BLaER1 (cell line): ENCODE results near the gene CCDC175.

ENCODE experiments used
- H3K27ac ChIP-seq: shearing (Covaris generic); formaldehyde crosslinking; 2 replicates; pipeline ENCODE4 v1.8.1; 2022
- H3K27me3 ChIP-seq: shearing (Covaris generic); formaldehyde crosslinking; 2 replicates; pipeline ENCODE4 v1.8.1; 2022
- H3K36me3 ChIP-seq: shearing (Covaris generic); formaldehyde crosslinking; 2 replicates; pipeline ENCODE4 v1.8.1; 2022
- H3K4me1 ChIP-seq: shearing (Covaris generic); formaldehyde crosslinking; 2 replicates; pipeline ENCODE4 v1.8.1; 2022
- H3K4me2 ChIP-seq: shearing (Covaris generic); formaldehyde crosslinking; 2 replicates; pipeline ENCODE4 v1.8.1; 2022
- H3K4me3 ChIP-seq: shearing (Covaris generic); formaldehyde crosslinking; 2 replicates; pipeline ENCODE4 v1.8.1; 2022
- H3K9ac ChIP-seq: shearing (Covaris generic); formaldehyde crosslinking; 2 replicates; pipeline ENCODE4 v1.8.1; 2022
- H3K9me3 ChIP-seq: shearing (Covaris generic); formaldehyde crosslinking; 2 replicates; pipeline ENCODE4 v1.8.1; 2022
- H4K20me1 ChIP-seq: shearing (Covaris generic); formaldehyde crosslinking; 2 replicates; pipeline ENCODE4 v1.8.1; 2022
- Cebpa-rat ChIP-seq: shearing (Covaris generic); IDR thresholded peaks from 2 replicates; pipeline ENCODE4 v1.8.1; 2022

Gene CCDC175

DNA sequence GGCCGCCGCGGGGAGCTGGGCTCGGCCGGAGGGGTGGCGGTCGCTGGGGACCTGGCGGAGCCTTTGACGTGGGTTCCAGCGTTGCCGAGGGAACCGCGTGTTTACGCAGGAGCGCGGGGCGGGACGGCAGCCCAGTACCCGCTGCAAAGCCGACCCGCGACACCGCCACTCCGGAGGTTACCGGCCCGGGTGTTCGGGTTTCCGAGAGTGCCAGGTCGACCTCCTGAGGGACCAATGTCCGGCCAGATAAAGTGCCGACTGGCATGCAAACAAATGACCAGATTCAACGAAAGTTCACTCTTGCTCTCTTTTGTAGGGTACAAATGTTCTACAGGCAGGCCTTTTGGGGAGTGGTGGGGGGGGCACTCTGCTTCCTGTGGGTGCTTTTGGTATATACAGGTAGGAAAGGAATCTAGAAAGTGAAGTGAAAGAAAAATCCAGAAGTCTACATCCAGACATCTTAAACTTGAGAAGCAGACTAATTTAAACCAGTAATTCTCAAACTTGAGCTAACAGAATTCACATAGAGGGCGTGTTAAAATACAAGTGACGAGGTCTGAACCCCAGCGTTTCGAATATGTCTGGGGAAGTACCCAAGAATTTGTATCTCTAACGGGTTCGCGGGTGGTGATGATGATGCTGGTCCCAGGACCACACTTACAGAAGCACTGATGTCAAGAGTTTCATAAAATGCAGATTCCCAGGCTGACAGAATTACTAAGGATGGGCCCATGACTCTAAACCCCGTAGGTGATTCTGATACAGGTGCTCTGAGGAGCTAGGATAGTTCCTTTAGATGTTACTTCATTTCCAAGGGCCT is 111.1 kb downstream of the CCDC175 start, which contains the start of gene GPR135:
Gene GPR135, minus strand, starts transcription at position 65 of the 820 bp plus-strand sequence. CDS start 154 bp downstream, outside the sequence.
- Histone ChIP-seq H3K27ac (no peak within 1 kb of the TSS), H3K9me3 (no peaks in the 10 kb centered on the region), H3K36me3 (peaks cover 13% of the 10 kb centered on the region; the same call in 1 of the 2 replicates), H3K4me3 (peak within 1 kb of the TSS; percentile 70), H3K9ac (peak within 1 kb of the TSS; percentile 30), H3K4me2 (peak within 1 kb of the TSS; percentile 92), H4K20me1 (peaks cover 38% of the 10 kb centered on the region), H3K27me3 (peaks cover 40% of the 10 kb centered on the region), H3K4me1 (peaks cover 16% of the 10 kb centered on the region)
- TF ChIP-seq Cebpa-rat, result no peak

DNA sequence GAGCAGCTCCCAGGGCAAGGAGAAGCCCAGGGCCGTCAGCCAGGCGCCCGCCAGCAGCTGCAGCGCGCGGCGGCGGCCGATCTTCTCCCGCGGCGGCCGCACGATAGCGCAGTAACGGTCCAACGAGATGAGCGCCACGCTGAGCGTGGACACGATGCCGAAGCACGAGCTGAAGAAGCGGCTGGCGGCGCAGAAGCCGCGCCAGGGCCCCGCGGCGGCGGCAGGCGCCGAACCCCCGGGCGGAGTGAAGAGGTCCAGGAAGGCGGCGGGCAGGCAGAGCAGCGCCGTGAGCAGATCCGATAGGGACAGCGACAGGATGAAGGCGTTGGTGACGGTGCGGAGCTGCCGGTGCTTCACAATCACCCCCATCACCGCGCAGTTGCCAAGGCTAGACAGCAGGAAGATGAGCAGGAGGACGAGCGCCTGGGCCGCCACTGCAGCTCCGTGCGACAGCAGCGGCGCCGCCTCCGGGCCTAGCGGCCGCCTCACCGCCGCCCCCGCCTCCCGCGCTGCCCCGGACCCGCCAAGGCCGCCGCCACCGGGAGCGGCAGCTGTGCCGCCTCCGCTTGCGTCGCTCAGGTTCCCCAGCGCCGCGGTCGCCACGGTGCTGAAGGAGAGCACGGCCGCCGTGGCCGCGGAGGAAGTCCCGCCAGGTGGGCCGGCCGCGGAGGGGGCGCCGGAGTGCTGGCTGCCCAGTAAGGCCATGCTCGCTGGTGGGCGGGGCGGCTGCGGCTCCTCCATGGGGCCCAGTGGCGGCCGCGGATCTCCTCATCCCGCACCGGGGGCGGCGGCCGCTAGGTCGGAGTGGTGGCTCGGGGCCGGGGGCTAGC is 111.9 kb downstream of the CCDC175 start:
- peaks cover 8% of the 10 kb centered on the region; the same call in 1 of the 2 replicates for H3K36me3 ChIP-seq
- H4K20me1 ChIP-seq, result peaks cover 38% of the 10 kb centered on the region
- peaks cover 16% of the 10 kb centered on the region for H3K4me1 ChIP-seq
- no peaks in the 10 kb centered on the region for H3K9me3 ChIP-seq
- H3K4me3 ChIP-seq, result peak overlapping the region; percentile 70
- peak overlapping the region; percentile 30 for H3K9ac ChIP-seq
- peaks cover 40% of the 10 kb centered on the region for H3K27me3 ChIP-seq
- no peak overlapping the region for H3K27ac ChIP-seq
- TF ChIP-seq Cebpa-rat, result no peak
- peak overlapping the region; percentile 92 for H3K4me2 ChIP-seq

DNA sequence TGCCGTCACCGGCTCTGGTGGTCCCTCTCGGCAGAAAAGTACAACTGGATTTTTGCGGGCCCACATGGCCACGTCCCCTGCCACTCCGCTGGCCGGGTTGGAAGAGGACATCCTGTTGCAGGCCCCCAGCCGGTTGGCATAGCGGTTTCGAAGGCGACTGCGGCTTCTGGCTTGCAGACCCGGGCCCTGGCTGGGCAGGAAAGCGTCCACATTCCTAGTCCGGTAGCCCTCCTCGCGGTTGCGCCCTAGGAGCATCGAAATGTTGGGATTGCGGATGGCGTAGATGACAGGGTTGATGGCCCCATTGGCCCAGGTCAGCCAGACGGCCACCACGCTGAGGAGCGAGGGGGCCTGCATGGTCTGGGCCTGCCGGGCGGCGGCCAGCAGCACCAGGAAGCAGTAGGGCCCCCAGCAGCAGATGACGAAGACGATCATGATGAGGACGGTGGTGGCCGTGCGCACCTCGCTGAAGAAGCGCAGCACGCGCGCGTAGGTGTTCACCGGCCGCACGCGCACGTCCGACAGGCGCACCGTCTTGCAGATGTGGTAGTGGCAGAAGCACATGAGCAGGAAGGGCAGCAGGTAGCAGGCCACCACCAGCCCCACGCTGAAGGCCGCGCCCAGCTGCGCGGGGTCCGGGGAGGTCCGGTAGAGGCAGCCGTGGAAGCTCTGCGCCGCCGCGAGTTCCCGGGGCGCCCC is 112.7 kb downstream of the CCDC175 start:
- peak overlapping the region; percentile 70 for H3K4me3 ChIP-seq
- H4K20me1 ChIP-seq, result peaks cover 38% of the 10 kb centered on the region
- H3K9me3 ChIP-seq, result no peaks in the 10 kb centered on the region
- TF ChIP-seq Cebpa-rat, result no peak
- peaks cover 4% of the 10 kb centered on the region; the same call in 1 of the 2 replicates for H3K36me3 ChIP-seq
- no peak overlapping the region for H3K27ac ChIP-seq
- peak overlapping the region; percentile 92 for H3K4me2 ChIP-seq
- H3K4me1 ChIP-seq, result peaks cover 16% of the 10 kb centered on the region
- H3K9ac ChIP-seq, result peak overlapping the region; percentile 30; the same call in 1 of the 2 replicates
- H3K27me3 ChIP-seq, result peaks cover 40% of the 10 kb centered on the region

DNA sequence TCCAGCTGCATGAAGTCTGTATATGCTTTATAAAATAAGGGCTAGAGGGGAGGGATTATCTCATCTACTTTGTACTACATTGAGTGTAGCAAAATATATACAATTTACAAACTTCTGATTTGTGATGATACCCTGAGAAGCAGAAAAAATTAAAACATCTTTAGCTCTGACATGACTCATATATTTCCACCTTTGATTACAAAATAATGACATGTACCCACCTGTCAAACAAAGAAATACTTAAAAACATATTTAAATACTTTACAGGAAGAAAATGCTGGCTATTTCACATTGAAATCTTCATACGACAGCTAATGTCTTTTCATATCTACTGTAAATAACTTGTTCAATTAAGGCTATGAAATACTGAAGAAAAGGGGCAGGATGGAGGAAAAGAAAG is 114.7 kb downstream of the CCDC175 start:
- no peak overlapping the region for H3K9ac ChIP-seq
- no peaks in the 10 kb centered on the region; the same call in 1 of the 2 replicates for H3K36me3 ChIP-seq
- H3K4me1 ChIP-seq, result peaks cover 16% of the 10 kb centered on the region
- no peaks in the 10 kb centered on the region for H3K9me3 ChIP-seq
- H3K27ac ChIP-seq, result no peak overlapping the region
- H3K27me3 ChIP-seq, result peaks cover 40% of the 10 kb centered on the region
- H3K4me2 ChIP-seq, result no peak overlapping the region
- H3K4me3 ChIP-seq, result no peak overlapping the region
- no peak for TF ChIP-seq Cebpa-rat
- H4K20me1 ChIP-seq, result peaks cover 38% of the 10 kb centered on the region

DNA sequence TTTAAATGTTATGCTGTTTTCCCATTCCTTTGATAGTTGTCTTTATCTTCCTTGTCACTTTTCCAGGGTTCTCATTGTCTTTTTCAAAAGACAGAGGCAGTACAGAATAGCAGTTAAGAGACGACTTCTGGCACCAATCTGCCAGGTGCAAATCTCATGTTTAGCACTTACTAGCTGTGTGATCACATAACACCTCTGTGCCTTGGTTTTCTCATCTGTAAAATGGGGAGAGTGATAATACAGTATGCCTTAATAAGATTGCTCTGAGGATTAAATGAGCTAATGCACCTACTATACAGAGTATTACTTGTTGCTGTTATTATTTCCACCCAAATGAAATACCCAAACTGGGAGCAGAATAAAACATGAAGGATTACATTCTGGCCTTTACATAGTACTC is 116.2 kb downstream of the CCDC175 start:
- Histone ChIP-seq H3K36me3 (peaks cover 3% of the 10 kb centered on the region; the same call in 1 of the 2 replicates), H3K4me1 (peaks cover 14% of the 10 kb centered on the region), H3K9ac (no peak overlapping the region), H3K27me3 (peaks cover 27% of the 10 kb centered on the region), H4K20me1 (peaks cover 24% of the 10 kb centered on the region), H3K4me2 (no peak overlapping the region), H3K27ac (no peak overlapping the region), H3K9me3 (no peaks in the 10 kb centered on the region), H3K4me3 (no peak overlapping the region)
- TF ChIP-seq Cebpa-rat, result no peak

DNA sequence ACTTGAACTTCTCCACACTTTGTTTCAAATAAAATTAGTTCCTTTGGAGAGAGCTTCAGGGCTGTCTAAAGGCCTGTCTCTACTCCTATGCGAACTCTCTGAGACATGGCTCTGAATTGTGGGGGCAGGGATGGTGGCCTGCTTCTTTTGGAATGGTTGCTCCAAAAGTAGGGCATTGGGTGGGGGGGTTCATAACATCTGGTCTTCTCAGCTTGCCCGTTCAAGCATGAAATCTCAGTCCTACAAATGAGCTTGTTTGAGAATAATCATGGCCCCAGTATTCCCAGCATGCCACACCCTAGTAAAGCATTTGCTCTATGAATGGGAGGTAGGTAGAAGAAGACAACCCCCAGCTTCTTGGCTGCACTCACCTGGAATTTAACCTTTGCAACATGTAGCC is 118.1 kb downstream of the CCDC175 start:
- Histone ChIP-seq H4K20me1 (peaks cover 5% of the 10 kb centered on the region; the same call in 1 of the 2 replicates), H3K4me2 (no peak overlapping the region), H3K27ac (no peak overlapping the region), H3K27me3 (peaks cover 8% of the 10 kb centered on the region), H3K9me3 (no peaks in the 10 kb centered on the region), H3K9ac (no peak overlapping the region), H3K36me3 (peaks cover 7% of the 10 kb centered on the region; the same call in 1 of the 2 replicates), H3K4me1 (no peaks in the 10 kb centered on the region), H3K4me3 (no peak overlapping the region)
- TF ChIP-seq Cebpa-rat, result no peak

DNA sequence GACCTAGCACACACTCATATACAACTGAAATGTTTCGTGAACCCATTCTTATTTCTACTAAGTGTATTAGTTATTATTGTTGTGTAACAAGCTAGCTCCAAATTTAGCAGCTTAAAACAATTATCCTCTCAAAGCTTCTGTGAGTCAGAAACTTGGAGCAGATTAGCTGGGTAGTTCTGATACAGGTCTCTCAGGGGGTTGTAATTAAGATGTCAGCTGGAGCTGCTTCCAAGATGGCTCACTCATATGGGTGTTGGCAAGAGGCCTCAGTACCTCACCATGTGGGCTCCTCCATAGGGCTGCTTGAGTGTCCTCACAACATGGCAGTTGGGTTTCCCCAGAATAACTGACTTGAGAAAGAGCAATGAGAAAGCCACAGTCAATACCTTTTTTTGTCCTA is 121.2 kb downstream of the CCDC175 start:
- Histone ChIP-seq H3K9me3 (no peaks in the 10 kb centered on the region), H3K4me2 (no peak overlapping the region), H4K20me1 (no peaks in the 10 kb centered on the region), H3K27me3 (no peaks in the 10 kb centered on the region), H3K4me3 (no peak overlapping the region), H3K36me3 (peaks cover 7% of the 10 kb centered on the region; the same call in 1 of the 2 replicates), H3K9ac (no peak overlapping the region), H3K4me1 (no peaks in the 10 kb centered on the region), H3K27ac (no peak overlapping the region)
- no peak for TF ChIP-seq Cebpa-rat
